HepG2 (cell line): ENCODE data around the gene SLC35A2.

Source experiments
- BHLHE40 ChIP-seq: IDR thresholded peaks from 2 replicates; pipeline ENCODE4 v1.6.1; 2011; ENCODE audit warnings: low read length, improper control_type of control experiment
- ETV6 ChIP-seq: sonication (generic); formaldehyde crosslinking; conservative IDR thresholded peaks from 2 replicates; pipeline ENCODE4 v1.4.0; 2020; ENCODE audit warnings: missing genetic modification reagents
- FOXK2 ChIP-seq: fragments of 450-650 bp; IDR thresholded peaks from 2 replicates; pipeline ENCODE4 v1.6.1; 2016
- MTA1 ChIP-seq: sonication (generic); formaldehyde crosslinking; IDR thresholded peaks from 2 replicates; pipeline ENCODE4 v1.4.0; 2020; ENCODE audit warnings: missing genetic modification reagents, mild to moderate bottlenecking, borderline replicate concordance
- RFX1 ChIP-seq: fragments of 450-650 bp; IDR thresholded peaks from 2 replicates; pipeline ENCODE4 v1.6.1; 2017
- TMF1 ChIP-seq: sonication (generic); formaldehyde crosslinking; IDR thresholded peaks from 2 replicates; pipeline ENCODE4 v1.8.1; 2022; ENCODE audit warnings: low read depth, missing genetic modification reagents
- ZNF12 ChIP-seq: sonication (generic); formaldehyde crosslinking; IDR thresholded peaks from 2 replicates; pipeline ENCODE4 v1.5.0; 2020; ENCODE audit warnings: missing genetic modification reagents
- TF ChIP-seq, protein P1 (sequence below): sonication (generic); formaldehyde crosslinking; IDR thresholded peaks from 2 replicates; pipeline ENCODE4 v1.4.0; 2020; ENCODE audit warnings: missing genetic modification reagents
- TF ChIP-seq, protein P2 (sequence below): sonication (generic); formaldehyde crosslinking; IDR thresholded peaks from 2 replicates; pipeline ENCODE4 v1.4.0; 2020; ENCODE audit warnings: missing genetic modification reagents
- TF ChIP-seq, protein P3 (sequence below): sonication (generic); formaldehyde crosslinking; IDR thresholded peaks from 2 replicates; pipeline ENCODE4 v1.5.0; 2020; ENCODE audit warnings: missing genetic modification reagents
- TF ChIP-seq, protein P4 (sequence below): sonication (generic); formaldehyde crosslinking; IDR thresholded peaks from 2 replicates; pipeline ENCODE4 v1.8.1; 2023; ENCODE audit warnings: missing genetic modification reagents, inconsistent platforms, borderline replicate concordance

DNA sequence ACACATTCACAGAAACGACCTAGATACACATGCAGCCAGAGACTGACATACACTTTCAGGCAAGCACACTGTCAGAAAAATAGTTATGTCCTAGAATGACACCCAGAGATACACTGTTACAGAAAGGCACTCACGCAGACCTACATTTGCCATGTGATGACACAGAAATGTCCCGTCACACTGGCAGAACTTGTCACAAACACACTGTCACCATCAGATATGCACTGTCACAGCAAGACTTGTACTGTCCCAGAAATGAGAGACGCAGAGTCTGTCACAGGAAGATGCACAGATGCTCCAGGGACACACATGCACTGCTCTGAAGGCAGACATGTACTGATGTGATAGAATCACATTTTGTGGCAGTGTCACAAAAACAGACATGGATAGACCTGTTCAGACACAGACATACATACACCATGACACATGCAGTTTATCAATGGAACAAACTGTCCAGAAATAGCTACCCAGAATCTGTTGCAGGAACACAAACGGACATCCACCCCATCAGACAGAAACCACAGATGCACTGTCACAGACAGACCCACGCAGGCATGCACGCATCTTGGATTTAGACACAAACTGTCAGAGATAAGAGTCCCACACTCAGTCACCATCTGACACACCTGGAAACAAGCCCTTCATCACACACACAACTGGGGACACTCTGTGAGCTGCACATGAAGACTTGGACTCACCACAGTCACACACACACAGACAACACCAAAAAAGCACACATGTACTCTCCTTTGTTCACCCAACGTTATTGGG is 8.7 kb upstream of the SLC35A2 start:
- TF ChIP-seq, protein P1, sequence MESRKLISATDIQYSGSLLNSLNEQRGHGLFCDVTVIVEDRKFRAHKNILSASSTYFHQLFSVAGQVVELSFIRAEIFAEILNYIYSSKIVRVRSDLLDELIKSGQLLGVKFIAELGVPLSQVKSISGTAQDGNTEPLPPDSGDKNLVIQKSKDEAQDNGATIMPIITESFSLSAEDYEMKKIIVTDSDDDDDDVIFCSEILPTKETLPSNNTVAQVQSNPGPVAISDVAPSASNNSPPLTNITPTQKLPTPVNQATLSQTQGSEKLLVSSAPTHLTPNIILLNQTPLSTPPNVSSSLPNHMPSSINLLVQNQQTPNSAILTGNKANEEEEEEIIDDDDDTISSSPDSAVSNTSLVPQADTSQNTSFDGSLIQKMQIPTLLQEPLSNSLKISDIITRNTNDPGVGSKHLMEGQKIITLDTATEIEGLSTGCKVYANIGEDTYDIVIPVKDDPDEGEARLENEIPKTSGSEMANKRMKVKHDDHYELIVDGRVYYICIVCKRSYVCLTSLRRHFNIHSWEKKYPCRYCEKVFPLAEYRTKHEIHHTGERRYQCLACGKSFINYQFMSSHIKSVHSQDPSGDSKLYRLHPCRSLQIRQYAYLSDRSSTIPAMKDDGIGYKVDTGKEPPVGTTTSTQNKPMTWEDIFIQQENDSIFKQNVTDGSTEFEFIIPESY (CRISPR knock-in tag): no peak
- TF ChIP-seq BHLHE40: no peak
- TF ChIP-seq RFX1: no peak
- TF ChIP-seq, protein P2, sequence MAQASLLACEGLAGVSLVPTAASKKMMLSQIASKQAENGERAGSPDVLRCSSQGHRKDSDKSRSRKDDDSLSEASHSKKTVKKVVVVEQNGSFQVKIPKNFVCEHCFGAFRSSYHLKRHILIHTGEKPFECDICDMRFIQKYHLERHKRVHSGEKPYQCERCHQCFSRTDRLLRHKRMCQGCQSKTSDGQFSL (CRISPR knock-in tag): no peak
- TF ChIP-seq FOXK2: no peak
- TF ChIP-seq ETV6 (CRISPR knock-in tag): no peak
- TF ChIP-seq, protein P3, sequence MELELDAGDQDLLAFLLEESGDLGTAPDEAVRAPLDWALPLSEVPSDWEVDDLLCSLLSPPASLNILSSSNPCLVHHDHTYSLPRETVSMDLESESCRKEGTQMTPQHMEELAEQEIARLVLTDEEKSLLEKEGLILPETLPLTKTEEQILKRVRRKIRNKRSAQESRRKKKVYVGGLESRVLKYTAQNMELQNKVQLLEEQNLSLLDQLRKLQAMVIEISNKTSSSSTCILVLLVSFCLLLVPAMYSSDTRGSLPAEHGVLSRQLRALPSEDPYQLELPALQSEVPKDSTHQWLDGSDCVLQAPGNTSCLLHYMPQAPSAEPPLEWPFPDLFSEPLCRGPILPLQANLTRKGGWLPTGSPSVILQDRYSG (CRISPR knock-in tag): no peak
- TF ChIP-seq, protein P4, sequence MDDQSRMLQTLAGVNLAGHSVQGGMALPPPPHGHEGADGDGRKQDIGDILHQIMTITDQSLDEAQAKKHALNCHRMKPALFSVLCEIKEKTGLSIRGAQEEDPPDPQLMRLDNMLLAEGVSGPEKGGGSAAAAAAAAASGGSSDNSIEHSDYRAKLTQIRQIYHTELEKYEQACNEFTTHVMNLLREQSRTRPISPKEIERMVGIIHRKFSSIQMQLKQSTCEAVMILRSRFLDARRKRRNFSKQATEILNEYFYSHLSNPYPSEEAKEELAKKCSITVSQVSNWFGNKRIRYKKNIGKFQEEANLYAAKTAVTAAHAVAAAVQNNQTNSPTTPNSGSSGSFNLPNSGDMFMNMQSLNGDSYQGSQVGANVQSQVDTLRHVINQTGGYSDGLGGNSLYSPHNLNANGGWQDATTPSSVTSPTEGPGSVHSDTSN (CRISPR knock-in tag): no peak
- no peak for TF ChIP-seq MTA1 (CRISPR knock-in tag)
- TF ChIP-seq ZNF12: no peak
- TF ChIP-seq TMF1 (CRISPR knock-in tag): no peak
